ENCODE measurements around the gene C9orf78. TPM values are rescaled to one million over a fixed set of nuclear protein-coding genes. Genes with fewer than 3 reads are reported as not detected.
"Not testable (repeated sequence)": the region's sequence is repeated elsewhere in the genome, so short reads cannot be mapped to it uniquely, and the experiment has no call there.

C9orf78 gene
- total RNA-seq, 1 experiment from 2014 or later, result 34.7 TPM

- DNase-seq (ENCODE audit: low read depth), result no peak
- in situ Hi-C loops (cut with HindIII; ENCODE audit: low pct_unique_long_range_greater_than_20kb, low sequenced_read_pairs), result no loop called here
Measured at GRCh38 chr9:129823542-129823934, 11.5 kb downstream of the C9orf78 start.

GRCh38 chr9:129822898-129823541, 12.1 kb downstream of the C9orf78 start:
- peak; percentile 9 for DNase-seq (ENCODE audit: low read depth)
- in situ Hi-C loops (cut with HindIII; ENCODE audit: low pct_unique_long_range_greater_than_20kb, low sequenced_read_pairs), result no loop called here

- DNase-seq (ENCODE audit: low read depth), result no peak
- in situ Hi-C loops (cut with HindIII; ENCODE audit: low pct_unique_long_range_greater_than_20kb, low sequenced_read_pairs), result no loop called here
Measured at GRCh38 chr9:129816501-129817435, 18.3 kb downstream of the C9orf78 start.

GRCh38 chr9:129815278-129815677, 19.8 kb downstream of the C9orf78 start:
- in situ Hi-C loops (cut with HindIII; ENCODE audit: low pct_unique_long_range_greater_than_20kb, low sequenced_read_pairs), result no loop called here
- no peak for DNase-seq (ENCODE audit: low read depth)

- no peak for DNase-seq (ENCODE audit: low read depth)
- in situ Hi-C loops (cut with HindIII; ENCODE audit: low pct_unique_long_range_greater_than_20kb, low sequenced_read_pairs), result no loop called here
Measured at GRCh38 chr9:129814432-129815223, 20.4 kb downstream of the C9orf78 start.

- no peak for DNase-seq (ENCODE audit: low read depth)
- in situ Hi-C loops (cut with HindIII; ENCODE audit: low pct_unique_long_range_greater_than_20kb, low sequenced_read_pairs), result no loop called here
Measured at GRCh38 chr9:129813661-129814060, 21.4 kb downstream of the C9orf78 start.

- DNase-seq (ENCODE audit: low read depth), result no peak
- in situ Hi-C loops (cut with HindIII; ENCODE audit: low pct_unique_long_range_greater_than_20kb, low sequenced_read_pairs), result no loop called here
Measured at GRCh38 chr9:129812385-129812784, 22.7 kb downstream of the C9orf78 start.

- in situ Hi-C loops (cut with HindIII; ENCODE audit: low pct_unique_long_range_greater_than_20kb, low sequenced_read_pairs), result no loop called here
- no peak for DNase-seq (ENCODE audit: low read depth)
Measured at GRCh38 chr9:129811967-129812363, 23.1 kb downstream of the C9orf78 start.

- no peak for DNase-seq (ENCODE audit: low read depth)
- in situ Hi-C loops (cut with HindIII; ENCODE audit: low pct_unique_long_range_greater_than_20kb, low sequenced_read_pairs), result no loop called here
Measured at GRCh38 chr9:129810788-129811187, 24.3 kb downstream of the C9orf78 start.

- in situ Hi-C loops (cut with HindIII; ENCODE audit: low pct_unique_long_range_greater_than_20kb, low sequenced_read_pairs), result no loop called here
- DNase-seq (ENCODE audit: low read depth), result no peak
Measured at GRCh38 chr9:129810116-129810515, 25.0 kb downstream of the C9orf78 start.

GRCh38 chr9:129809346-129809745, 25.7 kb downstream of the C9orf78 start:
- in situ Hi-C loops (cut with HindIII; ENCODE audit: low pct_unique_long_range_greater_than_20kb, low sequenced_read_pairs), result no loop called here
- DNase-seq (ENCODE audit: low read depth), result no peak

GRCh38 chr9:129806061-129806460, 29.0 kb downstream of the C9orf78 start:
- in situ Hi-C loops (cut with HindIII; ENCODE audit: low pct_unique_long_range_greater_than_20kb, low sequenced_read_pairs), result no loop called here
- no peak for DNase-seq (ENCODE audit: low read depth)

GRCh38 chr9:129803676-129804060, 31.4 kb downstream of the C9orf78 start:
- peak; percentile 9 for DNase-seq (ENCODE audit: low read depth)
- in situ Hi-C loops (cut with HindIII; ENCODE audit: low pct_unique_long_range_greater_than_20kb, low sequenced_read_pairs), result no loop called here

GRCh38 chr9:129802833-129803675, 32.0 kb downstream of the C9orf78 start, which contains the start of gene TOR1B:
TSS of gene TOR1B (plus strand) at chr9:129803184. CDS start at chr9:129803213, 29 bp downstream.
- in situ Hi-C loops (cut with HindIII; ENCODE audit: low pct_unique_long_range_greater_than_20kb, low sequenced_read_pairs), result no loop called here

GRCh38 chr9:129801504-129801903, 33.6 kb downstream of the C9orf78 start:
- DNase-seq (ENCODE audit: low read depth), result no peak
- in situ Hi-C loops (cut with HindIII; ENCODE audit: low pct_unique_long_range_greater_than_20kb, low sequenced_read_pairs), result no loop called here

More at GRCh38 chr9:129802833-129803675, 32.0 kb downstream of the C9orf78 start, which contains the start of gene TOR1B:
- DNase-seq (ENCODE audit: low read depth), result peak; percentile 94

- DNase-seq (ENCODE audit: low read depth), result no peak
- in situ Hi-C loops (cut with HindIII; ENCODE audit: low pct_unique_long_range_greater_than_20kb, low sequenced_read_pairs), result no loop called here
Measured at GRCh38 chr9:129798973-129799372, 36.1 kb downstream of the C9orf78 start.

- in situ Hi-C loops (cut with HindIII; ENCODE audit: low pct_unique_long_range_greater_than_20kb, low sequenced_read_pairs); DNase-seq (ENCODE audit: low read depth): not testable (repeated sequence)
Measured at GRCh38 chr9:129796029-129796428, 39.0 kb downstream of the C9orf78 start.

- DNase-seq (ENCODE audit: low read depth), result no peak
- in situ Hi-C loops (cut with HindIII; ENCODE audit: low pct_unique_long_range_greater_than_20kb, low sequenced_read_pairs), result no loop called here
Measured at GRCh38 chr9:129794549-129794948, 40.5 kb downstream of the C9orf78 start.
